Measurements from ENCODE around the gene RTP1. TPM values are rescaled to one million over a fixed set of nuclear protein-coding genes. Genes with fewer than 3 reads are reported as not detected.

The RTP1 gene, protein sequence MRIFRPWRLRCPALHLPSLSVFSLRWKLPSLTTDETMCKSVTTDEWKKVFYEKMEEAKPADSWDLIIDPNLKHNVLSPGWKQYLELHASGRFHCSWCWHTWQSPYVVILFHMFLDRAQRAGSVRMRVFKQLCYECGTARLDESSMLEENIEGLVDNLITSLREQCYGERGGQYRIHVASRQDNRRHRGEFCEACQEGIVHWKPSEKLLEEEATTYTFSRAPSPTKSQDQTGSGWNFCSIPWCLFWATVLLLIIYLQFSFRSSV
- 0.31 TPM for total RNA-seq

DNA sequence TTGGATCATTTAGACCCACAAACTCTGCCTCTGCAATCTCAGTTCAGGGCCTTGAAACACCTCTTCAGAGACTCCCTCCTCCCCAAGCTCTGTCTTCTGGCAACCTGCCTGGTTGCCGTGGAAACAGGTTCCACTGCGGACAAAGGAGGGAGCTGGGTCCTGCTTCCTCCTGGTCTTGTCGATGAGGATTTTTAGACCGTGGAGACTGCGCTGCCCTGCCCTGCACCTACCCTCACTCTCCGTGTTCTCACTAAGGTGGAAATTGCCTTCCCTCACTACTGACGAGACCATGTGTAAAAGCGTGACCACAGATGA is at the start of gene RTP1:
Gene RTP1, plus strand, starts transcription at position 152 of the 315 bp plus-strand sequence. Its CDS starts 30 bp downstream, at position 182.

Other genes starting within 250 kb of the RTP1 start
- 13.5 TPM for gene RPL39L, start 58.0 kb upstream of the RTP1 start, total RNA-seq
- gene MASP1, start 94.3 kb downstream of the RTP1 start, total RNA-seq: 59.8 TPM
- gene RTP4, start 170.9 kb downstream of the RTP1 start, total RNA-seq: not detected